Upper lobe of left lung (tissue), 6 donors: ENCODE results near the gene SENP8. TPM values are rescaled to one million over a fixed set of nuclear protein-coding genes. Genes with fewer than 3 reads are reported as not detected.

ENCODE experiments used
- ATAC-seq, 2 donors: fragments of 200-7000 bp; cut with Tn5 transposase; one replicate each; pipeline ENCODE4 v1.9.1; 2022; ENCODE audit warnings: mild to moderate bottlenecking in 2 of 2, moderate library complexity in 2 of 2; ENCODE audit not compliant: low FRiP score in 2 of 2
- DNase-seq, 2 donors: peaks; one replicate each; pipeline ENCODE4 v3.0.0-alpha.2; 2019 to 2020
- H3K27ac ChIP-seq, 4 donors: fragments of 200-600 bp; sonication (generic); one replicate each; pipeline ENCODE4 v1.5.1; 2016 to 2019
- H3K27me3 ChIP-seq, 4 donors: fragments of 200-600 bp; sonication (generic); one replicate each; pipeline ENCODE4 v1.5.1; 2017 to 2019
- H3K36me3 ChIP-seq, 4 donors: fragments of 200-600 bp; sonication (generic); one replicate each; pipeline ENCODE4 v1.5.1; 2016 to 2019
- H3K4me1 ChIP-seq, 4 donors: fragments of 200-600 bp; sonication (generic); one replicate each; pipeline ENCODE4 v1.5.1; 2018 to 2019
- H3K4me3 ChIP-seq, 4 donors: fragments of 200-600 bp; sonication (generic); one replicate each; pipeline ENCODE4 v1.5.1; 2017 to 2019; ENCODE audit warnings: mild to moderate bottlenecking in 2 of 4, moderate library complexity in 1 of 4
- H3K9me3 ChIP-seq, 4 donors: fragments of 200-600 bp; sonication (generic); one replicate each; pipeline ENCODE4 v1.5.1; 2018 to 2019
- CTCF ChIP-seq, 6 experiments: fragments of 450-650 bp in 4 of 6; fragments of 200-600 bp in 2 of 6; sonication (generic) in 2 of 6; IDR thresholded peaks; one replicate each; pipeline ENCODE4 v1.5.1; 2016 to 2019; ENCODE audit warnings: antibody characterized with exemption in 6 of 6
- EP300 ChIP-seq, 4 donors: sonication (generic); formaldehyde crosslinking; IDR thresholded peaks; one replicate each; pipeline ENCODE4 v1.5.1; 2017; ENCODE audit warnings: antibody characterized with exemption in 4 of 4, control low read depth in 2 of 4
- POLR2A ChIP-seq, 4 donors: fragments of 450-650 bp; IDR thresholded peaks; one replicate each; pipeline ENCODE4 v1.5.1; 2016 to 2017; ENCODE audit warnings: antibody characterized with exemption in 4 of 4, mild to moderate bottlenecking in 2 of 4
- POLR2AphosphoS5 ChIP-seq, 2 donors: sonication (generic); formaldehyde crosslinking; IDR thresholded peaks; one replicate each; pipeline ENCODE4 v1.5.1; 2017; ENCODE audit warnings: antibody characterized with exemption in 2 of 2
- WGBS, 2 donors: methylation state at CpG; one replicate each; pipeline ENCODE4 v1.1.5; 2017 to 2018; 5-methylcytosine and 5-hydroxymethylcytosine counted together
- total RNA-seq, 6 donors: library from RNA; depleted of rRNA in 4 of 6; stranded (reverse); fragments of >200 nt in 4 of 6; gene quantifications; one replicate each; pipeline versions ENCODE4 v1.1.0 to v1.2.1, GENCODE V29; 2016 to 2021
- donor health status: DM: no; HTN: no; CAD: no; lungs with moderate emphysema.
- donor health status: DM: no; HTN: yes; CAD: no; lungs with severe emphysema.

The SENP8 gene
- total RNA-seq, 6 donors from 2014 or later = 0.55 to 3.8 (median 3.0) TPM; not detected in 1

DNA sequence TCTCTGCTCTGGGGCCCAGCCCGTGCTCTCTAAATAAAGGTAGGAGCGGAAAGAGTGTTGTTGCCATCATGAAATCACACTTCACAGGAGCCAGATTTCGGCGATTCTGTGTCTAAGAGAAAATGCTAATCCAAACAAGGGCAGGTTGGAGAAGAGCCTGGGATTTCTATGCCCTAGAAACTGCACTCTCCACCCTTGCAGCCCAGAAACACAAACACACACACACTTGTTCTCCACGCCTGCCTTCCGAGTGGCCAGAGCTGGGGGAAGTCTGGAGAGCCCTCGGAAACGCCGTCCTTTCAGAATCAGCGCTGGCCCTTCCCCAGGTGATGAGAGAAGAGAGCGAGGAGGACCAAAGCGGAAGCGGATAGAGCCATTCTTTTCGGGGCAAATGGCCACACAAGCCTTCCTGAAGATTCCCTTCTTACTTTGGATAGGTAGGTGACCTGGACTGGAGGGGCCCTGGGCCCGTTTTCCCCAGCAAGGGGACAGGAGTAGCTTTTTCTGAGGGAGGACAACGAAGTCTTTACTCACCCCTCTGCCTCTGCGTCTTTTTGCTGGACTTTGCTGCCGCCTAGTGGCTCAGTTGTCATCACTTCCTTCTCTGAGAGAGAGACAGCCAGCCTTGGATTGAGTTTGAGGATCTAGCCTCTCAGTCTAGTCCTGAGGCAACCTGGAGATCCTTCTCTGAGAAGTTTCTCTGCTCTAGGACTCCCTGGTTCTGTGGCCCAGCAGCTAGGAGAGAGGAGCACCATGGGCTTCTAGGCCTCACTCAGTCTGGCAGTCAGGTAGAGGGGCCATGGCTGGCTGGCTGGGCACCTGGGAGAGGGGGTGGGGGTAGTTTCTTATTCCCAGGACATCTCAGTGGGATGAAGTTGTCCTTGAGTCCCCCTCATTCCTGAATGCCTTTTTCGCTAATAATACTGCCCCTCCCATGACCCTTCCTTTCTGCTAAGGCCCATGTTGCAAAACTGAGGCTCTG, 37.7 kb downstream of the SENP8 start:
- Histone ChIP-seq H3K4me3 (peak overlapping the region; percentile 13 to 57 (median 43)), H3K27ac (peak overlapping the region; percentile 72 to 85 (median 76)), H3K27me3 (no peaks in the 10 kb centered on the region), H3K36me3 (no peaks in the 10 kb centered on the region), H3K4me1 (peaks cover 22 to 35% (median 29%) of the 10 kb centered on the region in 4 donors), H3K9me3 (no peaks in the 10 kb centered on the region)
- 10 to 16% methylated on average over 18 to 19 of the region's 19 CpGs for WGBS, 2 donors
- peak; percentile 92 to 94 for ATAC-seq
- DNase-seq = peak in 1 of 2 donors; percentile 82
- TF ChIP-seq POLR2AphosphoS5 (IDR thresholded peaks at IDR 0.05) = peak in 1 of 2 donors; percentile 16
- peak; percentile 71 to 92 (median 82) for TF ChIP-seq CTCF (IDR thresholded peaks at IDR 0.05)
- no peak for TF ChIP-seq EP300 (IDR thresholded peaks at IDR 0.05)
- TF ChIP-seq POLR2A (IDR thresholded peaks at IDR 0.05) = no peak

GRCh38 chr15:72156928-72157327, 38.7 kb downstream of the SENP8 start:
- H3K27me3 ChIP-seq = no peaks in the 10 kb centered on the region

GRCh38 chr15:72160696-72161245, 42.6 kb downstream of the SENP8 start:
- H3K27ac ChIP-seq = peak overlapping the region; percentile 12 to 68 (median 38)

More at GRCh38 chr15:72156928-72157327, 38.7 kb downstream of the SENP8 start:
- no peaks in the 10 kb centered on the region for H3K9me3 ChIP-seq
- peaks cover 30 to 42% (median 37%) of the 10 kb centered on the region in 4 donors for H3K4me1 ChIP-seq
- no peak for TF ChIP-seq EP300 (IDR thresholded peaks at IDR 0.05)
- TF ChIP-seq POLR2AphosphoS5 (IDR thresholded peaks at IDR 0.05) = no peak
- TF ChIP-seq CTCF (IDR thresholded peaks at IDR 0.05) = no peak
- TF ChIP-seq POLR2A (IDR thresholded peaks at IDR 0.05) = no peak
- WGBS, 2 donors = 67 to 75% methylated on average over 2 of the region's 2 CpGs
- no peak for ATAC-seq
- no peak for DNase-seq
- H3K4me3 ChIP-seq = peak overlapping the region in 2 of 4 donors; percentile 53 to 57
- no peaks in the 10 kb centered on the region for H3K36me3 ChIP-seq
- peak overlapping the region; percentile 72 to 85 (median 76) for H3K27ac ChIP-seq

More at GRCh38 chr15:72160696-72161245, 42.6 kb downstream of the SENP8 start:
- no peak for ATAC-seq
- no peak for TF ChIP-seq POLR2AphosphoS5 (IDR thresholded peaks at IDR 0.05)
- no peak for TF ChIP-seq POLR2A (IDR thresholded peaks at IDR 0.05)
- TF ChIP-seq CTCF (IDR thresholded peaks at IDR 0.05) = no peak
- no peak for TF ChIP-seq EP300 (IDR thresholded peaks at IDR 0.05)
- Histone ChIP-seq H3K36me3 (no peaks in the 10 kb centered on the region), H3K9me3 (no peaks in the 10 kb centered on the region), H3K27me3 (no peaks in the 10 kb centered on the region), H3K4me1 (peaks cover 11 to 20% (median 17%) of the 10 kb centered on the region in 4 donors), H3K4me3 (no peak overlapping the region)
- no peak for DNase-seq
- 83 to 92% methylated on average over 4 to 5 of the region's 5 CpGs for WGBS, 2 donors
